ENCODE measurements around the gene CGB2. TPM values are rescaled to one million over a fixed set of nuclear protein-coding genes. Genes with fewer than 3 reads are reported as not detected.

The CGB2 gene
- total RNA-seq, 2 donors from 2014 or later: not detected

GRCh38 chr19:49081273-49081672 is 49.6 kb downstream of the CGB2 start:
- no peaks in the 10 kb centered on the region for H3K9me3 ChIP-seq
- H3K27me3 ChIP-seq: no peaks in the 10 kb centered on the region
- TF ChIP-seq, protein P1, sequence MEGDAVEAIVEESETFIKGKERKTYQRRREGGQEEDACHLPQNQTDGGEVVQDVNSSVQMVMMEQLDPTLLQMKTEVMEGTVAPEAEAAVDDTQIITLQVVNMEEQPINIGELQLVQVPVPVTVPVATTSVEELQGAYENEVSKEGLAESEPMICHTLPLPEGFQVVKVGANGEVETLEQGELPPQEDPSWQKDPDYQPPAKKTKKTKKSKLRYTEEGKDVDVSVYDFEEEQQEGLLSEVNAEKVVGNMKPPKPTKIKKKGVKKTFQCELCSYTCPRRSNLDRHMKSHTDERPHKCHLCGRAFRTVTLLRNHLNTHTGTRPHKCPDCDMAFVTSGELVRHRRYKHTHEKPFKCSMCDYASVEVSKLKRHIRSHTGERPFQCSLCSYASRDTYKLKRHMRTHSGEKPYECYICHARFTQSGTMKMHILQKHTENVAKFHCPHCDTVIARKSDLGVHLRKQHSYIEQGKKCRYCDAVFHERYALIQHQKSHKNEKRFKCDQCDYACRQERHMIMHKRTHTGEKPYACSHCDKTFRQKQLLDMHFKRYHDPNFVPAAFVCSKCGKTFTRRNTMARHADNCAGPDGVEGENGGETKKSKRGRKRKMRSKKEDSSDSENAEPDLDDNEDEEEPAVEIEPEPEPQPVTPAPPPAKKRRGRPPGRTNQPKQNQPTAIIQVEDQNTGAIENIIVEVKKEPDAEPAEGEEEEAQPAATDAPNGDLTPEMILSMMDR (IDR thresholded peaks at IDR 0.05): no peak
- H3K27ac ChIP-seq: no peak overlapping the region
- no peaks in the 10 kb centered on the region for H3K36me3 ChIP-seq
- H3K9ac ChIP-seq (ENCODE audit: low read depth in 2 of 2, low read length in 2 of 2): no peak overlapping the region
- intact Hi-C loops (cut with DNase I): no loop called here
- DNase-seq: no peak
- H3K4me3 ChIP-seq: no peak overlapping the region
- peaks cover under 1% of the 10 kb centered on the region for H3K4me1 ChIP-seq

Small RNA genes lying within 50 kb of the gene (microRNA-seq; reads per million reads assigned to microRNA genes)
- not detected for gene MIR6798

Other genes with a start within 250 kb of the CGB2 start
- gene BCAT2, start 220.9 kb upstream of the CGB2 start, total RNA-seq: 10 to 100 TPM; 74.8 to 85.5 TPM
- 1 to 10 TPM in 1 of 2 donors, under 1 TPM in 1; 0.79 to 2.8 TPM for gene HSD17B14, start 195.4 kb upstream of the CGB2 start, total RNA-seq
- 1 to 10 TPM; 5.6 to 6.6 TPM for gene PLEKHA4, start 163.3 kb upstream of the CGB2 start, total RNA-seq
- gene PPP1R15A, start 159.5 kb upstream of the CGB2 start, total RNA-seq: 10 to 100 TPM; 23.9 to 33.3 TPM
- not detected for gene TULP2, start 133.1 kb upstream of the CGB2 start, total RNA-seq
- 100 to 1,000 TPM; 180 to 184 TPM for gene NUCB1, start 131.6 kb upstream of the CGB2 start, total RNA-seq
- gene DHDH, start 98.2 kb upstream of the CGB2 start, total RNA-seq: 1 to 10 TPM in 1 of 2 donors, not detected in 1; 1.5 TPM
- 100 to 1,000 TPM; 144 to 223 TPM for gene BAX, start 77.0 kb upstream of the CGB2 start, total RNA-seq
- 1,000 to 10,000 TPM; 1,463 to 1,600 TPM for gene FTL, start 66.6 kb upstream of the CGB2 start, total RNA-seq
- 10 to 100 TPM; 48.8 to 54.7 TPM for gene GYS1, start 38.6 kb upstream of the CGB2 start, total RNA-seq
- gene RUVBL2, start 38.0 kb upstream of the CGB2 start, total RNA-seq: 100 to 1,000 TPM in 1 of 2 donors, 10 to 100 TPM in 1; 54.1 to 151 TPM
- not detected for gene LHB, start 14.8 kb upstream of the CGB2 start, total RNA-seq
- gene CGB3, start 7.6 kb upstream of the CGB2 start, total RNA-seq: not detected
- not detected for gene CGB1, start 5.0 kb downstream of the CGB2 start, total RNA-seq
- not detected for gene CGB5, start 12.0 kb downstream of the CGB2 start, total RNA-seq
- not detected for gene CGB8, start 17.2 kb downstream of the CGB2 start, total RNA-seq
- not detected for gene CGB7, start 25.9 kb downstream of the CGB2 start, total RNA-seq
- not detected for gene NTF4, start 32.9 kb downstream of the CGB2 start, total RNA-seq
- gene KCNA7, start 40.8 kb downstream of the CGB2 start, total RNA-seq: not detected
- 100 to 1,000 TPM; 124 to 204 TPM for gene SNRNP70, start 53.6 kb downstream of the CGB2 start, total RNA-seq
- 10 to 100 TPM; 11.8 to 14.6 TPM for gene LIN7B, start 82.5 kb downstream of the CGB2 start, total RNA-seq
- 1 to 10 TPM; 3.5 to 4.8 TPM for gene C19orf73, start 87.3 kb downstream of the CGB2 start, total RNA-seq
- 10 to 100 TPM; 27.5 to 36.3 TPM for gene PPFIA3, start 87.7 kb downstream of the CGB2 start, total RNA-seq
- gene HRC, start 123.5 kb downstream of the CGB2 start, total RNA-seq: 1 to 10 TPM in 1 of 2 donors, under 1 TPM in 1; 0.53 to 1.8 TPM
- 100 to 1,000 TPM; 175 to 307 TPM for gene TRPM4, start 125.9 kb downstream of the CGB2 start, total RNA-seq